HG02759 (cell line): ENCODE data around the gene USB1.

Experiments
- ATAC-seq: cut with Tn5 transposase; IDR thresholded peaks from one replicate; pipeline ENCODE4 v1.9.1; 2021; ENCODE audit warnings: mild to moderate bottlenecking, moderate library complexity; ENCODE audit not compliant: unreplicated experiment

Gene USB1, protein sequence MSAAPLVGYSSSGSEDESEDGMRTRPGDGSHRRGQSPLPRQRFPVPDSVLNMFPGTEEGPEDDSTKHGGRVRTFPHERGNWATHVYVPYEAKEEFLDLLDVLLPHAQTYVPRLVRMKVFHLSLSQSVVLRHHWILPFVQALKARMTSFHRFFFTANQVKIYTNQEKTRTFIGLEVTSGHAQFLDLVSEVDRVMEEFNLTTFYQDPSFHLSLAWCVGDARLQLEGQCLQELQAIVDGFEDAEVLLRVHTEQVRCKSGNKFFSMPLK

DNA sequence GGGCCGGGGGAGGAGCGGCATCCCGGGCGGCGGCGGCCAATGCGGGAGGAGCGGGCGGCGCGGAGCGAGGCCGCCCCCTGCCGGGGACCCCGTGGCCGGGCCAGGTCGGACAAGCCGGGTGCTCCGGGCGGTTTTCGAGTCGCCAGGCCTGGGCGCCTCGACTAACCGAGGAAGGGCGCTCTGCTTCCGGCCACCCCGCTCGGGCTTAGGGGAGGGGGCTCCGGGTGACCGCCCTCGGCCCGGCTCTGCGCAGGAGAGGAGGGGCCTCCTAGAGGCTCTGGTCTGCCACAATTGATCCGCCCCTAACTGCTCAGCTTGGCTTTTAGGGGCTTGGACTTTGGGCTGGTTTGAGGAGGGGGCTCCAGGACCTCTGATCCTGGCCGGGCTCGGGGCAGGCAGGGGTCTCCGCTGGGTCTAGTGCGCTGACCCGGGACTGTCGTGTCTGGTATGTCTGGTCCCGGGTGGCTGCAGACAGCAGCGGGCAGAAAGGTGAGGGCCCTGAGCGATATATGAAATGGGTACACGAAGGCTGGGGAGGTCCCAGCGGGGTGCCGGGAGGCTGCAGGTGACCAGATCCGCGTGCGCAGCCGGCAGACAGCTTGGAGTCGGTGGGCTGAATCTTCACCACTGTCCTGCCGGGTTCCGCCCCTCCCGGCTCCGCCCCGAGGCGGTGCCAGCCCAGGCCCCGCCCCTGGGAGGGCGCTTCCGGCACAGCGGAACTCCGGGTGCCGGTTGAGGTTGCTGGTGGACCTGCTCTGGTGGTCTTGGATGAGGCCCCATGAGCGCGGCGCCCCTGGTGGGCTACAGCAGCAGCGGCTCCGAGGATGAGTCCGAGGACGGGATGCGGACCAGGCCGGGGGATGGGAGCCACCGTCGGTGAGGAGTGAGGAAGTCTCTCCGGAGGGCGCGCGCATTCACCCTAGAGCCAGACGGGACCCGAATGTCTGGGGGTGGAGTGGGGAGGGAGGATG lies at the start of gene USB1:
TSS of gene USB1 (plus strand) at position 702 of the 971 bp plus-strand sequence. CDS start at position 779, 77 bp downstream.
- peak; percentile 83 for ATAC-seq

DNA sequence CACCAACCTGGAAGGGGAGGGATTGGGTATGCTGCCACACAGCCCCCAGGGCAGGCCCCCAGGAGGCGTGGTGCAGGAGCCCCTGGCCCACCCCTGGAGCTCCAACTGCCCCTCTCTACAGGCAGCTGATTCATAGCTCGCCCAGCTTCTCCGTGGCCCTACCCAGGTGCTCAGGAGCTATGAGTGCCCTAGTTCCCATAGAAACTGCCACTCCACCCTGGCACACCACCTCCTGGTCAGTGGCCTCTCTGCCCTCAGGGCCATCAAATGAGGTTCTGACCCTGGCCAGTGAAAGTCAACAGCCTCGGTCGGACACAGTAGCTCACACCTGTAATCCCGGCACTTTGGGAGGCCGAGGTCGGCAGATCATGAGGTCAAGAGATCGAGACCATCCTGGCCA lies 48.3 kb upstream of the USB1 start:
- ATAC-seq = no peak

DNA sequence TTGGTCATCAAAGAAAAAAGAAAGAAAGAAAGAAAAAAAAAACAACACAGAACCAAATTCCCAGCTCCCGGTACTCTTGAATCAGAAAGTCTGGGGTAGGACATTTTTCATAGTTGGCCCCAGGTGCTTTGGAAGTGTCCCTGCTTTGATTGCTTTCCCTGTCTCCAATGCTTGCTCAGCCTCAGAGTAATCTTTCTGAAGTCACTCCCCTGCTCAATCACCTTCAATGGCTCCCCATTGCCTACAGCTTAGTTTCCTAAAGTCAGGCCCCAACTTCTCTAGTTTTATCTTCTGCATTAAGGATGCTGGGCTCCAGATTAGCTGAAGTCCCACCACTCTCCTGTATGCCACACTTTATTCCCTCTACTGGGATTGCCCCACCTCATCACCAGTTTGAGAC lies 47.4 kb upstream of the USB1 start:
- no peak for ATAC-seq

DNA sequence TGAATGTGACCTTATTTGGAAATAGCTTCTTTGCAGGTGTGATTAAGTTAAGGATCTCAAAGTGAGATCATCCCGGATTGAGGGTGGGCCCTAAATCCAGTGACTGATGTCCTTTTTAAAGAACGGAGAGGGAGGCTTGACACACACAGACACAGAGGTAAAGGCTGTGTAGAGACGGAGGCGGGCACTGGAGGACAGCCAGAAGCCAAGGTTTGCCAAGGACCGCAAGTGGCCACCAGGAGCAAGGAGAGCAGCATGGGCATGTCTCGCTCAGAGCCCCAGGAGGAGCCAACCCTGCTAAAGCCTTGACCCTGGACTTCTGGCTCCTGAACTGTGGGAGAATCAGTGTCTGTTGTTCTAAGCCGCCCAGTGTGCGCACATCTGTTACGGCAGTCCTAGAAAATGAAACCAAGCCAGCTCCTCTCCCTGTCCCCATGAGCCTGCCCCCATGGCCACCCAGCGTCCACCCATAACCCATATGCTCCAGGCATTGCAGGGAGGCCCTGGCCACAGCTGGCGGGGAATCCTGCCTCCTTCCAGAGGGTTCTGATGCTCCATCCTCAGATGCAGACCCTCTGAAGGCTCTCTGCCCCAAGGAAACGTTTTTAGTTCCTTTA lies 45.5 kb upstream of the USB1 start:
- ATAC-seq = no peak

DNA sequence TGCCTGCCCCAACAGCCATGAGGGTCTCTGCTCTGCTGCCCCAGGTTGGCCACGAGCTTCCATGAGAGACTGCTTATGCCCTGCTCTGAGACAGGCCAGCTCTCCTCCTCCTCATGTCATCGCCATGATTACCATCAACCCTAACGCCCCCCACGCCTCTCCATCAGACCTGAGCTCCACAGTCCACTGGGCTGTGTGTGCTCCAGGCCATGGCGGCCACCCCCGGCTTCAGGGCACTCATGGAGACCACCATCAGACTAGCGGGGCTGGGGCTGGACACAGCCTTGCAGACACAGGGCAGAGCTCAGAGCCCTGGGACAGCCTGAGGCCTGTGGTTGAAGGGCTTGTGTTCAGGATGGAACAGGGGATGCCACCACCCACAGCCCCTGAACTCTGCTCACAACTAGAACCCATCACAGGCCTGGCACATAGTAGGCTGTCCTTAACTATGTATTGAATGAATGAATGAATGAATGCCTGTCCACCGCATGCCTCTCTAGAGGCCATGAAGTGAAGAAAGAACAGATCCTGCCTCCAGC lies 44.9 kb upstream of the USB1 start:
- ATAC-seq = no peak

DNA sequence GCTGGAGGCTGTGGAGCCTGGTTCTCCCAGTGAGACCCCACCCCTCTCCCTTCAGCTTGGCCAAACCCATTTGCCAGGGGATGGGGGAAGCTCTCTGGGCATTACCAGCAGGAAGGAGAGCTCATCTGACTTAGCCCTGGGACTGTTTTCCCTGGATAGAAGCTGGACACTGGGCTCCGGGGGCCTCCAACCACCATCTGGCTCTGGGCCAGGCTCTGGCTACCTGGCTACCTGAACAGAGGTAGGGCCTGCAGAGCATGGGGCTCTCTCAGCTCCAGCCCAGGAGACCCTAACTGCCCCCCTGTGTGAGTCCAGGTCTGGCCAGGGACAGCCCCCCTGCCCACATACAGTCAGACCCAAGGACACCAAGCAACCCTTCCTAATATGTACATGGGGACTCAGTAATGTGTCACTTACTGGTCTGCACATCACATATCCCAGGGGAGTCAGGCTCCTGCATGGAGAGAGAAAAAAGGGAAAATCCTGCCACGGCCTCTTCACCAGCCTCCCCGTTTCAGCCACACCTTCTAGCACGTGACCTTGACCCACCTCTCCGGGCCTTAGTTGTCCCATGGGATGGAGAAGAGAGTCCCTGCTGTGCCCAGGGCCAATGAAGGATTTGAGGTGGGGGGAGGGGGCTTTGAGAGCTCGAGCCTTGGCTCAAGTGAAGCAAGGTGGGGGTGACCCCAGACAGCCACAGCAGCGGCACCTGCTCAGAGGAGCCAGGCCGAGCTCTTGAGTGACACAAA lies 44.1 kb upstream of the USB1 start:
- ATAC-seq = no peak

DNA sequence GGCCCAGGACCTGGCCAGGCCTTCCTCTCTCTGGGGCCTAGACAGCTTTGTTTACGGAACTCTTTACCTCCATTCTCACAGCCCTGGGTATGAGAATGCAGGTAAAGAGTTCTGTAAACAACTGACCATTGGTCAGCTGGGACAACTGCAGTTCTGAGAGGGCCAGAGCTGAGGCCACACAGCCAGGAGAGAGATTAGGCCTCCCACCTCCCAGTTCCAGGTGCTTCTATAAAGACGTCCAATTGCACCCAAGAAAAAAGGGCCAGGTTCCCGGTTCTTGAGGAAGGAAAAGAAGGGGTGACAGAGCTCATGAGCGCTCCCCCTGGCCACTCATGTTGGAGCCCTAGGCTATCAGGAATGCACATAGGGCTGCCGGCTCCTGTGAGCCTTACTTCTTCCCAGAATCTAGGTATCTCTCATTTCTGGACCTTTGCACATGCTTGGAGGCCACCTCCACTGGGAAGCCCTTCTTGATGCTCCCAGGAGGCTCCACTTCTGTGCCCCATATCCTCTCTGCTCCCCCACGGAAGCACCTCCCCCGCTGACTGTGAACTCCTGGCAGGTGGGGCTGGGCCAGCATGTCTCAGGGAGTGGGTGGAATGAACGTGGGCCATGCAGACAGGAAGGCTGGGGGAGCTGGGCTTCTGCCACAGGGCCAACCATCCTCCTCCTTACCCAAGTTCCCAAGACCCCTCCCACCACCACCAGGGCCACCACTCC lies 43.4 kb upstream of the USB1 start:
- no peak for ATAC-seq

DNA sequence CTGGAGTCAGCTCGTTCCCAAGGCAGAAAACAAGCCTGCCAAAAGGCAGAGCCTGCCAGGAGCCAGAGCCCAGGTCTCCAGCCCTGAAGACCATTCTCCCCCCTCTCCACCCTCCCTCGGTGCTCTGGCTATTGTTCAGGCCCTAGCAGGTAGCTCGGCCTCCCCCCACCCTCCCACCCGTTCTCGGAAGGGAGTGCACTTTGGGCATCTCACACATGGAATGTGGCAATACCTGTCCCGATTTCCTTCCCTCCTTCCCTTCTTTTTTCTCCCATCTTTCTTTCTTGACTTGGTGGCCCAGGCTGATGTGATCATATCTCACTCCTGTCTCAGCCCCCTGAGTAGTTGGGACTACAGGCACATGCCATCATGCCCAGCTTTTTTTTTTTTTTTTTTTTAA lies 42.7 kb upstream of the USB1 start:
- no peak for ATAC-seq

DNA sequence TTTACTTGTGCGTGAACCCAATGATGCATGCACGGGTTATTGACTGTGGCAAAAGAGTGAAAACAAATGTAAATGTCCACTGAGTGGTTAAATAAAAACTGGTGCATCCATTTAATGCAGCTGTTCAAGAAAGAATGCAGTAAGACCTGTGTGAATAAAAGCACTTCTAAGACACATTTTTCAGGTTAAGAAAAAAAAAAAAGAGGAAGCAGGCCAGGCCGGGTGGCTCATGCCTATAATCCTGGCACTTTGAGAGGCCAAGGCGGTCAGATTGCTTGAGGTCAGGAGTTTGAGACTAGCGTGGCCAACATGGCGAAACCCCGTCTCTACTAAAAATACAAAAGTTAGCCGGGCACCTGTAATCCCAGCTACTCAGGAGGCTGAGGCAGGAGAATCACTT lies 42.1 kb upstream of the USB1 start:
- no peak for ATAC-seq

DNA sequence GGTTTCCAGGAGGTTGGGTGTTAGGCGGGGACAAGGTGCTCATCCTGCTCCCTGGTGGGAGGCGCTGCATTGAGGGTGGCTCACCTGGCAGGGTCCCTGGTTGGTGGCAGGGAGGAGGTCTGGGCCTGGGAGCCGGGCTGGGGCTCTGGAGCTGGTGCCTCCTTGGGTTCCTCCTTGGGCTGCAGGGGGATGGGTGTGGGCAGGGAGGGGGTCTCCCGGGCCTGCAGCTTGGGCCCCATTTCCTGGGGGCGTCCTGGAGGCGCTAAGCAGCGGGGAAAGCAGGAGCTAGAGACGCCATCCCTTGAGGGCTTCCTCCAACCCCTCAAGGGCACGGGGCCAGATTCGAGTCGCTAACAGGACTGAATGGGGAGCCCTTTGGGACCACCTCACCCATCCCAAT lies 41.4 kb upstream of the USB1 start:
- ATAC-seq = no peak

DNA sequence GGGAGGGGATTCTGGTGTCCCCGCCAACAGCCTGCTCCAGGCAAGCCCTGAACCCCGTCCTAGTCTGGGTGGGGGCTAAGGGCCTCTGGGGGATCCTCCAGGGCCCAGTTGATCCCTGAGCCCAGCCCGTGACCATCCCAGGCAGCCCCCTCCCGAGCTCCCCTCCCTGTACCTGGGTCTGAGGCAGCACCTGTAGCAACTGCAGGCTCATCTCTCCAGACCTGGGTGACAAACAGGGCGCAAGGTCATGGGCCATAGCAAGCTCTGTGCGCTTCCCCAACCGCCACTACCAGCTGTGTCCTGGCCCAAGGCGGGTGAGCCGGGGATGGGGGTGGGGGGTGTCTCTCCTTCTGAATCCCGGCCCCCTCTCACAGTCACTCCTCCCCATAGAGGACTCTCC lies 40.9 kb upstream of the USB1 start:
- no peak for ATAC-seq

DNA sequence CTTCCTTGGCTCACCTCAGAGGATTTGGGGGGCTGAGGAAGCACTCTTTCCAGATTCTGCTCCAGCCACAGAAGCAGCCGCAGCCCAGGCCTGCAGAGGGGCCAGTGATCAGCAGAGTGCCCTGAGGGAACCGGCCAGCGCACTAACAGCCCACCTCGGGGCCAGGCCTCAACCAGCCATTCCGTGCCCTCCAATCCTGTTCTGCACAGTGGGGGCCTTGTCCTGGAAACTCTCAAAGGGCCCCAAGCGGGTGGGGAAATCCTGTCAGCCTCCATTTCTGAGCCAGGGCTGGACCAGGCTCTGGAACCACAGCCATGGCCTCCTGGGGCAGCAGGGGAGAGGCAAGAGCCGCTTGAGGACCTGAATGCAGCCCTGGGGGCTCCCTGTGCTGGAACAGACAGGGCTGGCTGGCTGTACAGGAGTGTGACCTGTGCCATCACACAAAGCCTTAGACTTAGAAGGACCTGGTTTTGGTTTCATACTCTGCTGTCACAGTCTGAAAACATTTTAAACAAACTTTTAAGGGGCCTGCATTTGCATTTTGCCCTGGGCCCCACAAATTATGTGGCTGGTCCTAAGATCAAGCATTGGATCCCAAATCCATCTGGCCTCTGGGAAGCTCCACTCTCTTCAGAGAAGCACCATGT lies 40.3 kb upstream of the USB1 start:
- ATAC-seq = no peak

DNA sequence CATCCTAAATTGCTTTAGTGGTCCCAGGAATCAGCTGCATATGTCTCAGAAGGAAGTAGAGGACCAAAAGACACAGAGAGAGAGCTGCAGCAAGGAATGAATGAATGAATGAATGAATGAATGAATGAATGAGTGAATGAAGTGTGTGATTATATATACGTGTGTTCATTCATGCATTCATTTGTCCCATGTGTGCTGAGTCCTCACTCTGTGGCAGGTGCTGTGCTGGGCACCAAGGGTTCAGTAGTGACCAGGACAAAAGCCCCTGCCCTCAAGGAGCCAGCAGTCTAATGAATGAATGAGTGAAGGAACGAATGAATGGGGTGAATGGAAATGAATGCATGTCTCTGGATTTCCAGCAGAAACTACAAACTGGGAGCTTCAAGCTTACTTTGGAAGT lies 39.7 kb upstream of the USB1 start:
- ATAC-seq = no peak

DNA sequence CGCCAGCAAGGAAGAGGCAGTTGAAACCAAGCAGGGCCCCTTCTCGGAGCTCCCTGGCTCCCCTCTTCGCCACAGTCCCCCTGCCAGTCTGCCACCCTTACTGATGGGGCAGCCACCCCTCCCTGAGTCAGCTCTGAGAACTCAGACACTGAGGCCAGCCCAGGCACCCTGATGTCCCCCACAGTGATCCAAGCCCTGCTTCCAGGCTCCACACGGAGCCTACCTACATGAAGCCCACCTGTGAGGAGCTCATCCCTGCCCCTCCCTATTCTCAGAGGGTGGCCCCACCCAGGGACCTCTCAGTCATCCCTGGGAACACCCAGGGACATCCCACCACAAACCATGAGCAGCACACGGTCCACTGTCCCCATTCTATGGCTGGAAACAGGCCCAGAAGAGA lies 39.2 kb upstream of the USB1 start:
- no peak for ATAC-seq

DNA sequence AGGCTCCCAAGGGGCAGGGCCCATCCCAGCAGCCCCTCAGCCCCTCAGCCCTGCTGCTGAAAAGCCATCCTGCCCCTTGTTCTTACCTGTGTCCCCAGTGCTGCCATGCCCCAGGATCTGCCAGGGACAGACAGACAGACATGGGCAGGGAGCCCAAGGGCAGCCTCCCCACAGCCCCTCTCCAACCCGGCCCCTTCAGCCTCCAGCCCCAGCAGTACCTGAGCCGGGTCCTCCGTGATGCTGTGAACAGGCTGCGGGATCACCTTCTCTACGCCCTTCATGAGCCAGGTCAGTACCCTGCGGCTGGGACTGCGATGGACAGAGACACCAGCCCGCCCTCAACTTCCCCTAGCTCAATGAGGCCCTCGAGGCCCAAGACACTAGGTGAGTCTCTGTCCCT lies 38.5 kb upstream of the USB1 start:
- ATAC-seq = no peak

DNA sequence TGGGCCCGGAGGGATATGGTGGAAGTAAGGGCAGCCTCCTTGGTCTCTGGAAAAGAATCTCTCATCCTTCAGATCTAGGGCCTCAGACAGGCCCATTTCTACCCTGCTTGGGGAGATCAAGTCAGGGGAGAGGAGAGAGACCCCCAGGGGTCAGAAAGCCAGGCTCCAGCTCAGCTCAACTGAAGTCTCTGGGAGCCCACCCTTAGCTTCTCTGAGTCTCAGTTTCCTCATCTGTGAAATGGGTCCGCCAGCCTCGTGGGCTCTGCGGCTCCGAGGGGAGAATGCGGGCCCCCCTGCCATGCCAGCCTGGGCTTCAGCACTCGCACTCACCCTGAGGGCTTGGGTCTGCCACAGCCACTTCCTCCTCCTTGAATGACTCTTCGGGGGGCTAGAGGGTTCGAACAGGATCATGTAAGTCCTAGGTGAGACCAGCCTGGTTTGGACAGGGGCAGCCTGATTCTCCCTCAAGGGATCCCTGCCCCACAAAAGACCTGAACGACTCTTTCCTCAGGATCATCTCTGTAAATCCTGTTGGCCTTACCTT lies 37.0 kb upstream of the USB1 start:
- no peak for ATAC-seq

DNA sequence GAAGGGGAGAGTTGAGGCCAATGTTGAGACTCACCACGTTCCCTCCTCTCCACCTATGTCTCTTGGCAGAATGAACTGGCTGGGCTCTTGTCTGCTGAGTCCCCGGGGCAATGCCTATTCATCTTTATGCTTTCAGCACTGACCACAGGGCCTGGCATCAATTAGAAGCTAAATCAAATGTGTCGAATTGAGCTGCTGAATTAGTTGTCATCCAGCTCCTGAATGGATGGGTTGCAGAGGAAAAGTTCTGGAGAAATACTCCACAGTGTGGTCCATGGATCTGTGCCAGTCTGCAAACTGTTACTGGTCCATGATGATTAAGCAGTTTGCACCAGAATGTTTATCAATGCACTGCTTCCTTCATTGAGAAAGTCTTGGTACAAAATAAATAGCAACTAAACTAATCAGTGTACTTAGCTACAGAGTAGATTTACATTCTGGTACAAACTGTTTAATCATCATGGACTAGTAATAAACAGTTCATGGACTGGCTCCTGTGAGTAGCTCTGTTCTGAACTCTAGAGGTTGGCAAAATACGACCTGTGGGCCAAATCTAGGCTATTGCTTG lies 34.9 kb upstream of the USB1 start:
- no peak for ATAC-seq

DNA sequence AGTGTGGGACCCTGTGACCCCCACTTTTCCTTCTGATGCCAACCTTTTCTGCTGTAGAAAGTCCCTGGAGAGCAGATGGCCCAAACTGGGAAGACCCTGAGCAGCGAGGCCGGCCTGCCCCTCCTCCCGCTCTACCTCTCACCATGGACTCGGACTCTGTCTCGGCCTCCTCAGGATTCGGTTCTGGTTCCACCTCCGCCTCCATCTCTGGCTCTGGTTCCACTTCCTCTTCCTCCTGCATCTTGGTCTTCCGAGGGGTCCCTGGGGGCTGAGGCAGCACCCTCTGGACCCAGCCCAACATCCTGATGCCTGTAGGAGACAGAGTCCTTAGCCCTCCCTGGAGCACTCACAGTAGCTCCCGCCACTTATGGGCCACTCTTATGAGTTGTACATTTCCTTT lies 34.2 kb upstream of the USB1 start:
- ATAC-seq = no peak

DNA sequence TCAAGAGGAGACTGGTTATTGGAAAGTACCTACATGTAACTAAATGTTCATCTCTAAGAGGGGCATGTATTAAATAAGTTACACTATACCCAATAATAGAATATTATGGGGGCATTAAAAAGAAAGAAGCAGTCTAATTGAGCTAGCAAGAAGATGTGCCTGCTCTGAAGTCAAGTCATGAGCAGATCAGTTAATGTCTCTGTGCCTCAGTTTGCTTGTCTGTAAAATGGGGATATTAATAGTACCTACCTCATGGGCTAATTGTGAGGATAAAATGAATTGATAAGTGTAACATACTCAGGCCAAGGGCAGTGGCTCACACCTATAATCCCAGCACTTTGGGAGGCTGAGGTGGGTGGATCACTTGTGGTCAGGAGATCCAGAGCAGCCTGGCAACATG lies 33.3 kb upstream of the USB1 start:
- ATAC-seq = no peak
